Stimulated activated naive CD8-positive, alpha-beta T cell treated with anti-CD3 and anti-CD28 coated beads, Interleukin-15, Interleukin-2, amounts not matched to agents 100 U/mL and 50 U/mL, for 24 hours (primary cell): Measurements from ENCODE around the gene DRD2.

Source experiments
- ATAC-seq: fragments of 150-1000 bp; cut with Tn5 transposase; one replicate; pipeline ENCODE4 v1.10.0; 2021
- DNase-seq: peaks from one replicate; pipeline ENCODE4 v3.0.0; 2021

Gene DRD2

DNA sequence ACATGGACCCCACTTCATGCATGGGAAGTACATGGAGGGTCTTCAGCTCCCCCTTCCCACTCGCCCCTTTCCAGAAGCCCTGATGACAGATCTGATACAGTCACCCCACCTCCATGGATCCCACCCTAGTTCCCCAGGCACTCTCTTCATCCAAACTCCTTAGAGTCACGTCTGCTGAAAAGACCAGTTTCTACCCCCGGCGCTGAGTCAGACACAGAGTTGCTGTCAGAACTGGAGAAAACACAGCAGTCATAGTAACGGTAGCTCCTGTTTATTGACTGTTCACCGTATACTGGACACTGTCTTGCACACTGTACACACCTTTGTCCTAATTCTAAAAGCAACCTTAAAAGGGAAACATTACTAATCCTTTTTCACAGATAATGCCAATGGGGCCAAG, 29.1 kb downstream of the DRD2 start:
- DNase-seq, result no peak
- ATAC-seq, result no peak

DNA sequence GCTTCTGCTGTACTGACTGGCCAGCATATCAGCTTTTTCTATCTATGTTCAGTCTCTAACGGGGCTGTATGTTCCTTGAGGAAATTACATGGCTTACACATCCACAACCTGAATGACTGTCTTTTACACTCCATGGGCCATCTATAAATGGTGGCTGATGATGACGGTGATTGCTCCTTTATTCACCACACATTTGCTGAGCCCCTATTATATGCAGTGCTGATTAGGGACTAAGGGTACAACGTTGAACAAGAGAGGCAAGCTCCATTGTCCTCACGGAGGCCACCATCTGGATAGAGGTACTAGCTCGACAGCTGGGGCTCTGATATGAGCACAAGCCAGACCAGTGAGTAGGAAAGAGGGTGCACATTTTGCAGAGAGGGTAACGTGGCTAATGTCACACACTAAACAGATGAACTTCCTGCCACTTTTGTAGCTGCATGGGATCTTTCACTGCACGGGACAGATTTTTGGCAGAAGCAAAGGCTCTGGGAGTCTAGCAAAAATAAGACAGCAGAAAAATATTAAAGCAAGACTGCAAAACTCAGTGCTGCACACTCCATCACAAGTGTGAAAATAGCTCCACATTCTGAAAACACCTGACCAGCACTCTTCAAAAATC, 30.6 kb downstream of the DRD2 start:
- DNase-seq (no peak), ATAC-seq (no peak)

DNA sequence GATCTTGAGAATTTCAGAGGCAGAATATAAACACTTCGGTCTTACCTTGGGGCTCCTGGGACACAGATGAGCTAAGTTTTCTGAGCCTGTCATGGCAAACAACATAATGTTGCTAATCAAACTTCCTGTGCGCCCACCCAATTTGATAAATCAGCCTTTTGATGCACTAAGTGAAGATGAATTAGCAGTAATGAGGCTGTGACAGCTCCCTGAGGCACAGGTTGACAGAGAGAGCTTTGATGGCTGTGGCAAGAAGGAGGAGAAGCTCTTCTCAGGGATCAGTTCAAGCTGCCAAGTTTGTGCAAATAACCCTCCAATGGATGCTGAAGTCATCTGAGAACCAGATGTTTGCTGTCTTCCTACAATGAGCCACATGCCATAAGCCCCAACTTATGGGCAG, 34.4 kb downstream of the DRD2 start:
- no peak for DNase-seq

DNA sequence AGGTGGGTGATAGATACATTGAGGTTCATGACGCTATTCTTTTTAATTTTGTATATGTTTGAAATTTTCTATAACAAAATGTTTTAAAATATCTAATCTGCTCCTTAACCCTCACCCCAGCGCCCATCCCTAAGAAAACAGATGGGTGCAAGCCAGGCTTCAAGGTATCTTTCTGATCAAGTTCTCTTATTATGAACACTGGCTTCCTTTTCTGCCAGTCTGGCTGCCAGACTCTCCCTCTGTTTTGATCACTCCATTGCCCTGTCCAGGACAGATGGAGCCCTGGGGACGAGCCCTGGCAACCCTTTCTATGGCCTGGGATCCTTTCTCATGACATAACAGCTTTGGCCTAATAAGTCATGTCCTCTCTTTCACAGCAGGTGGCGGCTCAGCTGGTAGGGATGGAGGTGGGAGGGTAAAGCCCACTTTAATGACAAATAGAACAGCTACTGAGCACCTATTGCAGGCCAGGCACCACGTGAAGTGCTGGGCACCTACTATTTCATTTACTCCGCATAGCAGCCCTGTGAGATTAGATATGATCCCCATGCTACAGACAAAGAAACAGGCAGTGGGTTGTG, 38.4 kb downstream of the DRD2 start:
- no peak for ATAC-seq
- DNase-seq, result no peak

More for the DNA sequence above, 34.4 kb downstream of the DRD2 start:
- ATAC-seq, result no peak

DNA sequence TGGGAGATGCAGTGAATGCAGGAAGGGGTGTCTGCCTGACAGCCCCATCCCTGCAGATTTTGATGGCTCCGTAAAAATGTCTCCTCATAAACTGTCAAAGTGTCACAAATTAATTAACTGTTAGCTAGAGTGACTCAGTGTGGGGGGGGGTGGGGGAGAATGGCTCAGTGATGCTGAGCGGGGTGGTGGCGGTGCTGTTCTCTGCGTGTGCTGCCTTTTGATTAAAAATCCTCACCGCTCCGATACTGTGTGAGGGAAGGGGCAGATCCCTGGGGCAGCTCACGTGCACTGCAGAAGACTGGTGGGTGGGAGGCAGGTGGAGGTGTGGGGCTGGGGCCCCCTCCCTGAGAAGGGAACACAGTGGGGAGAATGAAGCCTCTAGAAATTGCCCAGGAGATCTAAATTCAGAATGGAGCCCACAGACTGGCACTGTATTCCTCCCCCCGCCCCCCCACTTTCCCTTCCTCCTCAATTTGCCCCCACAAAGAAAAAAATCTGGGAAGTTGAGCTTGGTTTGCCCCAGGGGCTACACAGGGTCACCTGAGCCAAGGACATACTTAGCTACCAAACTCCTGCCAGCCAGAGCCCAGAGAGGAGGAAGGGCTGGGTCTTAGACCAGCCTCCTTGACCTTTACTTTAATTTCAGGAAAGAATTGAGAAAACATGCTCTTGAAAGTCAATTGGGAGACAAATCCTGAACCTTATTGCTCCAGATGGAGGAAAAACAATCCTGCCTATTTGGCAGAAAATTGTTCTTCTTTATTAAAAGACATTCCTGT, 39.8 kb downstream of the DRD2 start:
- peak; percentile 19 for ATAC-seq
- DNase-seq, result no peak

DNA sequence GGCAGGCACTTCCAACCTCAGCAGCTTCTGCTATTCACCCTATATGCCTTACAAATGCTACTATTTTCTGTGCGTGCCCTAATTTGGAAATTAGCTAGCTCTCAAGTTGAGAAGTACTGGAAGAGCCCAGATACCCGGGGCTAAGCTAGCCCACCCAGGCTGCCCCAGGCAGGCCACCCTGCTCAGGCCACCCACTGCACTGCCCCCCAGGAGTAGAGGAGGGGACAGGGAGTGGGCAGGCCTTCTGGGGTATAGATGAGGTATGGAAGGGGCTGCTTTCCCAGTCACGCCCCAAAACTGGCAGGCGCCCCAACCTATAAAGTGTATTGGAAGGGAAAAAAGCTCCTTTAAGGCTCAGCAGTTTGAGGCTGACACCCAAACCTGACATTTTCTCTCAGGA, 43.5 kb downstream of the DRD2 start:
- ATAC-seq (no peak), DNase-seq (no peak)

DNA sequence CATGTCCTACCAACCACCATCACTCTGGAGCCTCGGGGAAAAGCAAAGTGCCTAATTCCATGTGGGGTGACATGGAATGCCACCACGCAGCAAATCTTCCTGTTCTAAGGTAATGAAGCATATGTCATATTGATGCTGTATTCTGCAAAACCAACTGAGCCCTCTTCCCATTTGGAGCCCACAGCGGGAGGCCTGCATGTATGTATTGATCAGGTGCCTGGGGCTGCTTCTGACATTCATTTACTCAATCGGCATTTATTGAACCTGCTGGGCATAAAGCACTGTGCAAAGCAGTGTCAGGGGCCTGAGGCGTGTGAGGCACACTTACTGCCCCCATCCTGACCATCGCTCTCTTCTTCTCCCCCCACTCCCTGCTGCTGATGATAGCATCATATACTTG, 48.5 kb downstream of the DRD2 start:
- no peak for DNase-seq
- no peak for ATAC-seq

DNA sequence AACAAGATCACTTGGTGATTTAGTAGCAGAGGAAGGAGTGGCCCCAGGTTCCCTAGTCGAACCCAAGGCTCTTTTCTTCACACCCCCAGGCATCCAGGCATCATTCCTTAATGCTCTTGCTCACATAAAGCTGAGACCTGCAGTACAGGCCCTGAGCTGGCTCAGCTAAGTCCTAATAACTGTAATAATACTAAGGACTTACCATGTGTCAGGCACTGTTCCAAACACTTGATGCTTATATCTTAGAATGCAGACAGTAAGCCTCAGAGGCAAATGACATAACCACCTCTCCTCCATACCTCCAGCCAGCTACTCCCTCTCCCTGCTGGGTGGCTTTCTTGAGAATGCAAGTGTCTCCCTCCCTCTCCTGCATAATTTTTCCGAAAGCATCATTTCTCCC, 54.4 kb downstream of the DRD2 start:
- no peak for ATAC-seq
- no peak for DNase-seq

DNA sequence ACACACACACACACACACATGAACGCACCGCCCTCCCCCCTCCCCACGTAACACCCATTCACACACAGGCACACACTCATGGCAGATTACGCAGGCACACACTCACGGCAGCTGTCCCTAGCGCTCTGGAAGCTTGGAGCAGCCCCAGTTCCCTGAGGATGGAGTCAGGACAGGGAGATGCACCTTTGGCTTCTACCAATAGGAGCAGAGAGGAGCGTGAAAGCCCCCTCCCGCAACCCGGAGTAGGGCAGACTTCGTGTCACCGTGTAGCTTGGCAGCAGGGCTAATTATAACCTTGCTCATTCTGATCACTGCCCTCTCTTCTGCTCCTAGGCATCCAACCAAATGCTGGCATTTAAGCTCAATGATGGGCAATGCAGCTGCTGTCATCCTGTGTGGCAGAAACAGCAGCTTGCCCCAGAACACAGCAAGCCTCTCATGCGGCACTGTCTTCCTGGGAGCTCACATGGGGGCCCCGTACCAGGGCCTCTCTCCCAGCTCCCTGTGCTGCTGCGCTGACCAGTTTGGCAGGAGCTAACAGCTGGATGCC, 55.7 kb downstream of the DRD2 start:
- no peak for ATAC-seq
- DNase-seq, result no peak

DNA sequence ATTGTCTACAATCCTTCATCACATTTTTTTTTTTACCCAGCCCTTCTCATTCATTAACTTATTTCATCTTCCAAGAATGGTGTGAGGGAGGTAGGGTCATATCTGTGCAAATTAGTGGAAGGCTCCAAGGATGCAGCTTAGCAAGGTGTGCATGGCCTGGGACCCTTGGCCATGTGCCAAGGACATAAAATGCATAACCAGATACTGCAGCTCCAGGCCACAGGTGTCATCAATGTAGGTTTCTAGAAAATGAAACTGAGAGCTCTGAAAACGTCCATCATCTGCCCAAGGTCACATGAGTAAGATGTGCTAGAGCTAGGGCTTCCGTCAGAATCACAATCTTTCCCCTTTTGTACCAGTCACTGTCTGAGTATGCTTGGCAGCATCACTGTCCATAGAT, 57.8 kb downstream of the DRD2 start:
- DNase-seq (no peak), ATAC-seq (no peak)

DNA sequence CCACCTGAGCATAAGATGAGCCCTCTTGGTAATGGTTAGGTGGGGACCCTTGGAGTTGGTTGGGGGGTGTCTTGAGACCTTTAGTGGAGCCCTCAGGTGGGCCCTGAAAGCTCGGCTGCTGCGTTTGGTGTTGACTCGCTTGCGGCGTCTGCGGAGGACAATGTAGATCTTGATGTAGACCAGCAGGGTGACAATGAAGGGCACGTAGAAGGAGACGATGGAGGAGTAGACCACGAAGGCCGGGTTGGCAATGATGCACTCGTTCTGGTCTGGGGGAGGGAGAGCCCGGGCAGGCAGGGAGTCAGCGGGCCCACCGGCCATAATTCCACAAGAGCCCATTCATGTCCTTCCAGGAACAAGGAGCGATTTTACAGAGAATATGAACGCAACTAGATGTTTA, 59.9 kb downstream of the DRD2 start:
- DNase-seq (no peak), ATAC-seq (no peak)

DNA sequence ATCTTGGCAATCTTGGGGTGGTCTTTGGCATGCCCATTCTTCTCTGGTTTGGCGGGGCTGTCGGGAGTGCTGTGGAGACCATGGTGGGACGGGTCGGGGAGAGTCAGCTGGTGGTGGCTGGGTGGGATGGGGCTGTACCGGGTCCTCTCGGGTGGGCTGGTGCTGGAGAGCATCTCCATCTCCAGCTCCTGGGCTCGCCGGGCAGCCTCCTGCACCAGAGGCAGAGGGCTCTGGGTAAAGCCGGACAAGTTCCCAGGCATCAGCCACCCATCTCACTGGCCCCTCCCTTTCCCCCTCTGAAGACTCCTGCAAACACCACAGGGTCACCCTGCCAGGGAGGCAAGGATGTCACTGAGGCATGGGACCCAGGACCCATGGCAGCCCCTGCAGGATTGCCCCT, 62.5 kb downstream of the DRD2 start:
- no peak for DNase-seq

DNA sequence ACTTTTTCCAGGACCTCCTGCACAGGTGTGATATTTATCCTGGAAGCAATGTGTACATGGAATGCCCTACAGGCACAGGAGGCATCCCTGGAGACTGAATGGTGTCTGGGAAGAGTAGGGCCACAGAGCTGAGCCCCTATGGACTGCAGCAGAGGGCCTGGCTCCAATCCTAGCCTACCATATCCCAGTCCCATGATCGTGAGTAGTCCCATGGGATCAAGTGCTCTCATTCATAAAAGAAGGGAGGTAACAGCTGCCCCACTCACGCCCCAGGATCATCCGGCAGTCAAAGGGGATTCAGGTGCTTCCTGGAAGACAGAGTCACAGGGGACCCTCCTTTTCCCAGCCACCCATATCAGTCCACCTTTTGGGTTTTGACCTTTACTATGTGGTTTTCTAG, 63.7 kb downstream of the DRD2 start:
- DNase-seq, result no peak
- no peak for ATAC-seq

More for the DNA sequence above, 62.5 kb downstream of the DRD2 start:
- ATAC-seq, result no peak

DNA sequence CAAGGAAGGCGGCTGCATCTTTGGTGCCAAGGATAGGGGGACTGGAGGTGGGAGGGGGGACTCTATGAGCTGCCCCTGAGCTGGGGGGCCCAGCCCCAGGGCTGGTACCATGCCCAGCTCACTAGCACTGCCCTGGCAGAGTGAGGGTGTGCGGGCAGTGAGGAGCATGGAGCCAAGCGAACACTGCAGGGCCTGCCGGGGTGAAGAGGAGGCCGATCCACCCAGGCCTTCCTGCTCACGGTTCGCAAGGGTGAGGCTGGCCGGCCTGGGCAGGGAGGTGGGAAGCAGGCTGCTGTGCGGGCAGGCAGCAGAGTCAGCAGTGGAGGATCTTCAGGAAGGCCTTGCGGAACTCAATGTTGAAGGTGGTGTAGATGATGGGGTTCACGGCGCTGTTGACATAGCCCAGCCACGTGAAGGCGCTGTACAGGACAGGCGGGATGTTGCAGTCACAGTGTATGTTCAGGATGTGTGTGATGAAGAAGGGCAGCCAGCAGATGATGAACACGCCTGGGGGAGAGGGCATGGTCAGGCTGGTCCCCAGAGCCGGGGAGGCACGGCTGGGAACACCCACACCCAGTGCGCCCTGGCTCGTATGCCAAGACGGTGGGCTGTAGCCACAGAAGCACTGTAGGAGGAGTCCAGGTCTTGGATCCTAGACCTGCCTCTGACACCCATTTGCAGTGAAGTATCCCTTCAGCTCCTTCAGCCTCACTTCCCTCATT, 64.6 kb downstream of the DRD2 start:
- ATAC-seq, result no peak

DNA sequence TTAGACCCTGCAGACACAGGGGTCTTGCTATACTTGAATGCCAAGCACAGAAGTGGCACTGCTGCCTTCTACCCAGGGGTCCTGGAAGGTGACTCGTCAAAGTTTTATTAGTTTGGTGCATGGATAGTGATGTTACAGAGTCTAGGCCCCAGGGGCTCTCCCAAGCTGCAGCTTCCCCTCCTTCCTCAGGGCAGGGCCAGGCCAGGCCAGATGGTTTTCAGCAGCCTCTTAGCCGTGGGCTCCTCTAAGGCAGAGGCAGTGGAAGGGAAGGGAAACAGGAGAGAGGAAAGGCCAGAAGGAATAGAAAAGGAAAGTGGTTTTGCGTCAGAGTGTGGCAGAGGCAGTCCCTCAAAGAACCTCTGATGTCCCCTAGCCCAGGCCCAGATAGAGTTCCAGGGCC, 65.7 kb downstream of the DRD2 start:
- no peak for DNase-seq
- ATAC-seq, result no peak

More for the DNA sequence above, 64.6 kb downstream of the DRD2 start:
- DNase-seq, result no peak

DNA sequence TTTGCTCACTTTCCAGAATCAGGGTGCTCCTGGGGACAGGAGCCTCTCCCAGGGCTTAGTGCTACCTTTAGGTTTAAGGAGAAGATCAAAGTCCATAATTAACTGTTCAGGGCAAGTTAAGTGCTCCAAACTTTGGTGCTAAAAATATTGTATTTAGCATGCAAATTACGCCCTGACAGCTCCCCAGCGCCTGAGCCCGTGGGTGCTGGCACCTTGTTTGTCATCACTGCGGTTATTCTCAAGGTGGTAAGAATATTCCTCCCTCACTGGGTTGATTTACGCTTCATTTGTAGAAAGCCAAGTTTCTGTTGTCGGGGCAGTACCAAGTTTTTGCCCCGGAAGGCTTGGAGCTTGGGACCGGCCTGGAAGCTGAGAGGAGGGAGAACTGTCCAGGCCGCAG, 66.3 kb downstream of the DRD2 start:
- no peak for DNase-seq
- no peak for ATAC-seq

DNA sequence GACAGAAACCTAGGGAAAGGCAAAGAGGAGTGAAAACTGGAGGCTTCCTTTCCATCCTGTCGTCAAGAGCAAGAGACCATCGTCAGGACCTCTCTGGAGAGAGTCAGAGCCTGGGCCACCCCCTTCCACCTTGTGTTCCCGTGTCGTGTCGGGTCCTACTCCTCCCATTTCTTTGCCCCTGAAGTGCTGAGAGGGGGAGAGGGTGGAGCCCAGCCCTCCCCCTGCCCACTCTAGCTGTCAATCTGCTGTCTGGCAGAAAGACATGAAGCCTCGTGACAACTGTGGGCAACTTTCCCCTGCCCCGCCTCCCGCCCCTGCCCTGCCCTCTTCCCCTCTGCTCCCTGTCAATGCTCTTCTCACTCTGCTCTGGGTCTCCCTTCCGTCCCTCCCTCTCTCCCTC, 67.0 kb downstream of the DRD2 start:
- DNase-seq (no peak), ATAC-seq (no peak)

DNA sequence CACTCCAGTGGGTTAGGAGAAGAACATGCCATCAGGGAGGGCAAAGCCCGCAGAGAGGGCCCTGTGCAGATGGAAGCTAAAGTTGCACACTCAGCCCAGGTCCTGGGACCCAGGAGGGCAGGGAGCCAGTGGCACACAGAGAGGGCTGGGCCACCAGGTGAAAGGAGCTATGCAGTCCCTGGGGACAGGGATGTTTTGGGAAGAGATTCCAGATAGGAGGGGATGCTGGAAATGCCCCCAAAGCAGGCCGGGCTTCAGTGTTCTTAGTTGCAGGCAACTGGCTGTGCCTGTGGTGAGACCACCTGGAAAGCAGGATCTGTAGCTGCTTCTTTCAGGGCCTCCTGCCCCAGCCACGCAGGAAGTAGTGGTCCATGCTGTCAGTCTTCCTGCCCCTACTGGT, 68.0 kb downstream of the DRD2 start:
- ATAC-seq, result no peak
- no peak for DNase-seq

DNA sequence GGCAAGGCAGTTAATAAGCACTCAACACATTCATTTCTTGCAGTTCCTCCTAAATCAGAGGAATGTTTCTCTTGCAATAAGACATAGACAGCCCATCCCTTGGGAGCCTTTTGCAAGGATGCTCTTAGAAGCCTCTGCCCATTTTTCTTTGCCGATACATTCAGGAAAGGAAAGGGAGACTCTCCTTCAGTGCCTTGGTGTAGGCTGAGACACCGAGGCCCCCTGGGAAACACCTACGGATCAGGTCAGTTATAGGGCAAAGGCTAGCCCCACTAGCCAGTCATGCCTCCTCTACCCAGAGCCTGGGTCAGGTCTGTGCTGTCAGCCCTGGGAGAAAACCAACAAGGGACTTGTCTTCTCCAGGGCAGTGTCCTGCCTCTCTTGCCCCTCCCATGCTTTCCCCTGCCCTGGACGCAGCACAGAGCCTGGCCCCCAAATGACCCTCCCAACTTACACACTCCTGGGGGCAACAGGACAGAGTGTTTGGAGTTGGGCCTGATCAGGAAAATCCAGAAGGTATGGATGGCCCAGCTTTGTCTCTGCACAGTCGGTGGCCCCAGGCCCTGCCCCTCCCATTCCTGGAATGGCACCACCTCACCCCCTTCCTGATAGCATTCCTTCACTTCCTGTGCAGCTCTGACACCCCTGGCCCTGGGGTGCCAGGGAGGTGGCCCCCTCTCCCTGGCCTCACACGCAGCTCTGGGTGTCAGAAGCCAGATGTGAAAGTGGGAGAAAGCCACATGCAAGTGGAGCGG, 69.3 kb downstream of the DRD2 start:
- no peak for DNase-seq
- no peak for ATAC-seq

DNA sequence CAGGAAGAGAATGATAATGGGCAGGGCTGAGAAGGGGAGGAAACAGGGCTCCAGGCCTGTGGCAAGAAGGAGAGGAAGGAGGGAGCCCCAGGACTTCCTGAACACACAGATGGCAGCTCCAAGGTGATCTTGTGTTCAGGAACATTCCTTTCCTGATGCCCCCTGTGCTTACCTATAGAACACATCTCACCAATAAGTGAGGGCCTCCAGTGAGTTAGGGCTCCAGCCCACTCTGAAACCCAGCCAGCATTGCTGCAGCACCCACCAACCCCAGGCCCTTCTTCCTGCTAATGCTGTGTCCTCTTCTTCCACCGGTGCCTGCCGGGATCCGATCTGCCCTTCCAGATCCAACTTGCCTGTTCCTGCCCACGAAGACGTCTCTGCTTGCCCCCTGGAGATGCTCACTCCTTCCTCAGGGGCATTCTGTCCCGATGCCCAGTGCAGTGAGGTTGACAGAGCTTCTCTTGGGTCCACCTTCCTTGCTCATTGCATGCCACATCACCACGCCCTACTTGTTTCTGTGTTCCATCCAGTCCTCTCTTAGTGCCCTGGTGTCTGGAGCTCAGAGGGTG, 70.3 kb downstream of the DRD2 start:
- no peak for DNase-seq

DNA sequence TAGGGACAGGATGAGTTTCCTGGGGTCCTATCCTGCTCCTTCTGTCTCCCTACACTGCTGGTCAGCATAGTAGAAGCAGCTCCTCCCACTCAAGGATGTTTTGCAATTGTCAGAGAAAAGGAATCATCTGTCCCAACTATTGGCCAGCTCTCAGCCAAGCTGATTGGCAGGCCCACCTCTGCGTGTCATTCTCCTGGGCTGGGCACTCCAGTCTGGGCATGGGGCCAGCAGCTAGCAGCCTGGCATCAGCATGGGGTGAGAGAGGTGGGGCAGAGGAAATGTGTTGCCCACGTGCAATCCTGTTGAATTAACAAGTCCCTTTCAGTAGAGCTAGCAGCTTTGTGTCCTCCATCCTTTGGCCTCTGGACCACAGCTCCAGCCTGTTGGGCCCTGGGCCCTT, 73.5 kb downstream of the DRD2 start:
- ATAC-seq, result no peak
- no peak for DNase-seq

More for the DNA sequence above, 70.3 kb downstream of the DRD2 start:
- ATAC-seq, result no peak
